Activated naive CD8-positive, alpha-beta T cell treated with anti-CD3 and anti-CD28 coated beads, Interleukin-2, amount 50 U/mL, for 24 hours (primary cell): ENCODE measurements around the gene NT5C1B.
"Not testable (repeated sequence)": the region's sequence is repeated elsewhere in the genome, so short reads cannot be mapped to it uniquely, and the experiment has no call there.

ENCODE experiments used
- ATAC-seq: fragments of 150-1000 bp; cut with Tn5 transposase; one replicate; pipeline ENCODE4 v1.10.0; 2021
- DNase-seq: peaks from one replicate; pipeline ENCODE4 v3.0.0; 2021
- H3K27ac Mint-ChIP-seq: one replicate; pipeline ENCODE4 v1.8.0; 2021; ENCODE audit warnings: mild to moderate bottlenecking, mixed read lengths
- H3K27me3 Mint-ChIP-seq: one replicate; pipeline ENCODE4 v1.8.0; 2021; ENCODE audit warnings: mixed read lengths
- H3K36me3 Mint-ChIP-seq: one replicate; pipeline ENCODE4 v1.8.0; 2021; ENCODE audit warnings: low read depth, mixed read lengths
- H3K4me1 Mint-ChIP-seq: one replicate; pipeline ENCODE4 v1.8.0; 2021; ENCODE audit warnings: mixed read lengths
- H3K4me3 Mint-ChIP-seq: one replicate; pipeline ENCODE4 v1.8.0; 2021; ENCODE audit warnings: mild to moderate bottlenecking, moderate library complexity, mixed read lengths
- H3K9me3 Mint-ChIP-seq: one replicate; pipeline ENCODE4 v1.8.0; 2021; ENCODE audit warnings: mixed read lengths

NT5C1B gene

GRCh38 chr2:18589354-18589753, at the start of gene NT5C1B:
TSS of gene NT5C1B (minus strand) at chr2:18589569. CDS start at chr2:18589468, 101 bp downstream.
- H3K27ac Mint-ChIP-seq = no peak within 1 kb of the TSS
- H3K4me3 Mint-ChIP-seq = no peak within 1 kb of the TSS
- peaks cover 13% of the 10 kb centered on the region for H3K36me3 Mint-ChIP-seq
- no peaks in the 10 kb centered on the region for H3K9me3 Mint-ChIP-seq
- H3K27me3 Mint-ChIP-seq = no peaks in the 10 kb centered on the region
- DNase-seq (no peak), ATAC-seq (no peak)
- H3K4me1 Mint-ChIP-seq = no peaks in the 10 kb centered on the region

GRCh38 chr2:18637196-18637595, 47.8 kb upstream of the NT5C1B start:
- no peak for ATAC-seq
- Mint-ChIP-seq H3K27me3 (no peaks in the 10 kb centered on the region), H3K36me3 (peaks cover 24% of the 10 kb centered on the region), H3K27ac (no peak overlapping the region), H3K4me3 (no peak overlapping the region), H3K9me3 (peaks cover 46% of the 10 kb centered on the region), H3K4me1 (no peaks in the 10 kb centered on the region)
- DNase-seq = no peak

- H3K27me3 Mint-ChIP-seq, H3K4me3 Mint-ChIP-seq, H3K27ac Mint-ChIP-seq, H3K4me1 Mint-ChIP-seq, ATAC-seq, DNase-seq: not testable (repeated sequence)
- H3K9me3 Mint-ChIP-seq = peaks cover 63% of the 10 kb centered on the region
- peaks cover 36% of the 10 kb centered on the region for H3K36me3 Mint-ChIP-seq
Observed at GRCh38 chr2:18632699-18633098, 43.3 kb upstream of the NT5C1B start.

GRCh38 chr2:18630941-18631340, 41.6 kb upstream of the NT5C1B start:
- no peaks in the 10 kb centered on the region for H3K27me3 Mint-ChIP-seq

GRCh38 chr2:18630541-18630940, 41.2 kb upstream of the NT5C1B start:
- Mint-ChIP-seq H3K27ac (no peak overlapping the region), H3K9me3 (peaks cover 44% of the 10 kb centered on the region), H3K36me3 (peaks cover 23% of the 10 kb centered on the region), H3K27me3 (no peaks in the 10 kb centered on the region), H3K4me1 (no peaks in the 10 kb centered on the region), H3K4me3 (no peak overlapping the region)
- ATAC-seq (no peak), DNase-seq (no peak)

More at GRCh38 chr2:18630941-18631340, 41.6 kb upstream of the NT5C1B start:
- H3K36me3 Mint-ChIP-seq = peaks cover 24% of the 10 kb centered on the region
- H3K9me3 Mint-ChIP-seq = peaks cover 46% of the 10 kb centered on the region
- no peak overlapping the region for H3K27ac Mint-ChIP-seq
- DNase-seq = no peak
- no peak overlapping the region for H3K4me3 Mint-ChIP-seq
- no peaks in the 10 kb centered on the region for H3K4me1 Mint-ChIP-seq
- no peak for ATAC-seq

- H3K36me3 Mint-ChIP-seq = peaks cover 23% of the 10 kb centered on the region
- H3K27ac Mint-ChIP-seq = no peak overlapping the region
- no peak overlapping the region for H3K4me3 Mint-ChIP-seq
- no peak for ATAC-seq
- no peaks in the 10 kb centered on the region for H3K27me3 Mint-ChIP-seq
- peaks cover 40% of the 10 kb centered on the region for H3K9me3 Mint-ChIP-seq
- DNase-seq = no peak
- H3K4me1 Mint-ChIP-seq = no peaks in the 10 kb centered on the region
Observed at GRCh38 chr2:18630101-18630500, 40.7 kb upstream of the NT5C1B start.

- no peak overlapping the region for H3K27ac Mint-ChIP-seq
- peaks cover 21% of the 10 kb centered on the region for H3K9me3 Mint-ChIP-seq
- no peak for ATAC-seq
- no peak overlapping the region for H3K4me3 Mint-ChIP-seq
- H3K36me3 Mint-ChIP-seq = peaks cover 17% of the 10 kb centered on the region
- no peaks in the 10 kb centered on the region for H3K27me3 Mint-ChIP-seq
- DNase-seq = no peak
- H3K4me1 Mint-ChIP-seq = no peaks in the 10 kb centered on the region
Observed at GRCh38 chr2:18626958-18627650, 37.7 kb upstream of the NT5C1B start.

- no peaks in the 10 kb centered on the region for H3K27me3 Mint-ChIP-seq
- no peak overlapping the region for H3K4me3 Mint-ChIP-seq
- ATAC-seq = no peak
- H3K4me1 Mint-ChIP-seq = no peaks in the 10 kb centered on the region
- peaks cover 11% of the 10 kb centered on the region for H3K36me3 Mint-ChIP-seq
- DNase-seq = no peak
- H3K9me3 Mint-ChIP-seq = peaks cover 13% of the 10 kb centered on the region
- no peak overlapping the region for H3K27ac Mint-ChIP-seq
Observed at GRCh38 chr2:18626256-18626668, 36.9 kb upstream of the NT5C1B start.

- Mint-ChIP-seq H3K9me3 (peaks cover 6% of the 10 kb centered on the region), H3K27me3 (no peaks in the 10 kb centered on the region)
Observed at GRCh38 chr2:18625563-18625962, 36.2 kb upstream of the NT5C1B start.

GRCh38 chr2:18623782-18624181, 34.4 kb upstream of the NT5C1B start:
- H3K27me3 Mint-ChIP-seq = no peaks in the 10 kb centered on the region
- no peak overlapping the region for H3K27ac Mint-ChIP-seq
- no peak overlapping the region for H3K4me3 Mint-ChIP-seq
- H3K9me3 Mint-ChIP-seq = peaks cover 8% of the 10 kb centered on the region
- no peak for ATAC-seq
- peaks cover 4% of the 10 kb centered on the region for H3K36me3 Mint-ChIP-seq
- DNase-seq = no peak
- H3K4me1 Mint-ChIP-seq = no peaks in the 10 kb centered on the region

More at GRCh38 chr2:18625563-18625962, 36.2 kb upstream of the NT5C1B start:
- no peak for ATAC-seq
- Mint-ChIP-seq H3K4me1 (no peaks in the 10 kb centered on the region), H3K27ac (no peak overlapping the region), H3K36me3 (peaks cover 4% of the 10 kb centered on the region), H3K4me3 (no peak overlapping the region)
- DNase-seq = no peak

- Mint-ChIP-seq H3K9me3 (peaks cover 4% of the 10 kb centered on the region), H3K36me3 (peaks cover 4% of the 10 kb centered on the region), H3K27ac (no peak overlapping the region), H3K4me1 (no peaks in the 10 kb centered on the region), H3K4me3 (no peak overlapping the region), H3K27me3 (no peaks in the 10 kb centered on the region)
- ATAC-seq (no peak), DNase-seq (no peak)
Observed at GRCh38 chr2:18620867-18621632, 31.7 kb upstream of the NT5C1B start.

GRCh38 chr2:18619091-18619490, 29.7 kb upstream of the NT5C1B start:
- DNase-seq = no peak
- Mint-ChIP-seq H3K4me3 (no peak overlapping the region), H3K4me1 (no peaks in the 10 kb centered on the region), H3K27ac (no peak overlapping the region), H3K9me3 (peaks cover 10% of the 10 kb centered on the region), H3K36me3 (peaks cover 5% of the 10 kb centered on the region), H3K27me3 (no peaks in the 10 kb centered on the region)
- no peak for ATAC-seq

GRCh38 chr2:18614041-18614440, 24.7 kb upstream of the NT5C1B start:
- DNase-seq (no peak), ATAC-seq (no peak)
- peaks cover 2% of the 10 kb centered on the region for H3K36me3 Mint-ChIP-seq
- H3K4me3 Mint-ChIP-seq = no peak overlapping the region
- H3K4me1 Mint-ChIP-seq = no peaks in the 10 kb centered on the region
- no peaks in the 10 kb centered on the region for H3K27me3 Mint-ChIP-seq
- peaks cover 6% of the 10 kb centered on the region for H3K9me3 Mint-ChIP-seq
- no peak overlapping the region for H3K27ac Mint-ChIP-seq

GRCh38 chr2:18612133-18612532, 22.8 kb upstream of the NT5C1B start:
- no peak for ATAC-seq
- Mint-ChIP-seq H3K9me3 (peaks cover 6% of the 10 kb centered on the region), H3K4me1 (no peaks in the 10 kb centered on the region), H3K27me3 (no peaks in the 10 kb centered on the region), H3K27ac (no peak overlapping the region), H3K4me3 (no peak overlapping the region), H3K36me3 (peaks cover 2% of the 10 kb centered on the region)
- DNase-seq = no peak

GRCh38 chr2:18611604-18612003, 22.2 kb upstream of the NT5C1B start:
- Mint-ChIP-seq H3K9me3 (peaks cover 6% of the 10 kb centered on the region), H3K27me3 (no peaks in the 10 kb centered on the region), H3K36me3 (peaks cover 2% of the 10 kb centered on the region), H3K4me3 (no peak overlapping the region), H3K4me1 (no peaks in the 10 kb centered on the region), H3K27ac (no peak overlapping the region)
- DNase-seq = no peak
- ATAC-seq = no peak
